GM12801 (cell line): ENCODE results near the gene SDK1.

Source experiments
- CTCF ChIP-seq: IDR thresholded peaks from one replicate; pipeline ENCODE4 v1.5.1; 2011; ENCODE audit warnings: control low read depth; ENCODE audit not compliant: insufficient read length; ENCODE audit errors: extremely low read depth

SDK1 gene

GRCh38 chr7:3493499-3493898 is 192.4 kb downstream of the SDK1 start:
- no peak for TF ChIP-seq CTCF

GRCh38 chr7:3494947-3495346 is 193.9 kb downstream of the SDK1 start:
- TF ChIP-seq CTCF, result no peak

GRCh38 chr7:3495530-3495929 is 194.5 kb downstream of the SDK1 start:
- TF ChIP-seq CTCF, result no peak

GRCh38 chr7:3495954-3496353 is 194.9 kb downstream of the SDK1 start:
- no peak for TF ChIP-seq CTCF

- no peak for TF ChIP-seq CTCF
Observed at GRCh38 chr7:3497796-3498195, 196.7 kb downstream of the SDK1 start.

GRCh38 chr7:3501671-3502070 is 200.6 kb downstream of the SDK1 start:
- TF ChIP-seq CTCF, result no peak

- no peak for TF ChIP-seq CTCF
Observed at GRCh38 chr7:3504384-3504783, 203.3 kb downstream of the SDK1 start.
